NCI-H2227 (cell line): Measurements from ENCODE around the gene NOP9.

ENCODE experiments used
- DNase-seq: peaks from one replicate; lab custom pipeline; 2025; ENCODE audit not compliant: unreplicated experiment; lab: John Stamatoyannopoulos, UW

The NOP9 gene

GRCh38 chr14:24299255-24300191 is at the start of gene NOP9, which contains the start of gene DHRS1:
NOP9 (plus strand) TSS chr14:24299850; CDS start chr14:24299955, 105 bp downstream.
DHRS1 (minus strand) TSS chr14:24299780; CDS start chr14:24299106, 674 bp downstream.
- DNase-seq = peak; percentile 92

- no peak for DNase-seq
Measured at GRCh38 chr14:24250354-24250753, 49.3 kb upstream of the NOP9 start.

- DNase-seq = no peak
Measured at GRCh38 chr14:24251880-24252288, 47.8 kb upstream of the NOP9 start.

- no peak for DNase-seq
Measured at GRCh38 chr14:24252289-24253124, 47.1 kb upstream of the NOP9 start.

GRCh38 chr14:24253936-24254335 is 45.7 kb upstream of the NOP9 start:
- DNase-seq = no peak

GRCh38 chr14:24254630-24255392 is 44.8 kb upstream of the NOP9 start:
- DNase-seq = no peak

GRCh38 chr14:24255438-24255837 is 44.2 kb upstream of the NOP9 start:
- DNase-seq = no peak

- DNase-seq = no peak
Measured at GRCh38 chr14:24255931-24256711, 43.5 kb upstream of the NOP9 start.

- DNase-seq = no peak
Measured at GRCh38 chr14:24256960-24257359, 42.7 kb upstream of the NOP9 start.

GRCh38 chr14:24258119-24258518 is 41.5 kb upstream of the NOP9 start:
- no peak for DNase-seq

- DNase-seq = no peak
Measured at GRCh38 chr14:24258548-24259265, 40.9 kb upstream of the NOP9 start.

- DNase-seq = no peak
Measured at GRCh38 chr14:24259282-24260025, 40.2 kb upstream of the NOP9 start.

- DNase-seq = no peak
Measured at GRCh38 chr14:24260026-24260779, 39.4 kb upstream of the NOP9 start.

- DNase-seq = no peak
Measured at GRCh38 chr14:24260780-24261157, 38.9 kb upstream of the NOP9 start.

- no peak for DNase-seq
Measured at GRCh38 chr14:24261256-24261968, 38.2 kb upstream of the NOP9 start.

GRCh38 chr14:24261969-24262327 is 37.7 kb upstream of the NOP9 start:
- no peak for DNase-seq

GRCh38 chr14:24262821-24263733 is 36.6 kb upstream of the NOP9 start, which contains the start of gene TGM1:
TGM1 (minus strand) TSS chr14:24263177; CDS start chr14:24262352, 825 bp downstream.
- no peak for DNase-seq
